Lower lobe of right lung (tissue), 2 donors: ENCODE measurements around the gene SEC22A. TPM values are rescaled to one million over a fixed set of nuclear protein-coding genes. Genes with fewer than 3 reads are reported as not detected.

Experiments
- ATAC-seq, 2 donors: fragments of 200-7000 bp; cut with Tn5 transposase; one replicate each; pipeline ENCODE4 v1.9.1; 2020 to 2022; ENCODE audit warnings: mild to moderate bottlenecking in 2 of 2, moderate library complexity in 2 of 2
- DNase-seq: peaks from one replicate; pipeline ENCODE4 v3.0.0-alpha.2; 2020
- H3K27ac ChIP-seq: fragments of 200-600 bp; one replicate; pipeline ENCODE4 v1.8.0; 2022
- H3K27me3 ChIP-seq: fragments of 200-600 bp; one replicate; pipeline ENCODE4 v1.8.0; 2022; ENCODE audit warnings: low read depth
- H3K36me3 ChIP-seq: fragments of 200-600 bp; one replicate; pipeline ENCODE4 v1.8.0; 2022; ENCODE audit warnings: mild to moderate bottlenecking
- H3K4me1 ChIP-seq: fragments of 200-600 bp; one replicate; pipeline ENCODE4 v1.8.0; 2022
- H3K4me3 ChIP-seq: fragments of 200-600 bp; one replicate; pipeline ENCODE4 v1.8.0; 2022; ENCODE audit warnings: mild to moderate bottlenecking
- H3K9me3 ChIP-seq: fragments of 200-600 bp; one replicate; pipeline ENCODE4 v1.8.0; 2022
- intact Hi-C: fragments of 100-400 bp; cut with DNase I; formaldehyde crosslinking; loops from one replicate; pipeline ENCODE4 v1.11.0; 2022
- total RNA-seq: library from RNA; stranded (reverse); fragmentation: NEBNext Ultra II Directional; extraction: Animal tissue kit (Norgen Biotek cat#: 25700); gene quantifications from one replicate; pipeline ENCODE4 v1.2.1, GENCODE V29; 2021
- TF ChIP-seq, protein P1 (sequence below): fragments of 200-600 bp; IDR thresholded peaks from one replicate; pipeline ENCODE4 v1.8.0; 2022; ENCODE audit warnings: antibody characterized with exemption, mild to moderate bottlenecking
- donor health status: DM: no; HTN: yes; CAD: no; lungs with severe emphysema.

The SEC22A gene
- total RNA-seq, 1 donor from 2014 or later: 15.5 TPM

- H3K27ac ChIP-seq: no peak overlapping the region
- intact Hi-C loops: no loop called here
- no peak overlapping the region for H3K4me3 ChIP-seq
- H3K36me3 ChIP-seq: no peaks in the 10 kb centered on the region
- DNase-seq (no peak), ATAC-seq (no peak)
- no peaks in the 10 kb centered on the region for H3K27me3 ChIP-seq
- H3K9me3 ChIP-seq: no peaks in the 10 kb centered on the region
- TF ChIP-seq, protein P1, sequence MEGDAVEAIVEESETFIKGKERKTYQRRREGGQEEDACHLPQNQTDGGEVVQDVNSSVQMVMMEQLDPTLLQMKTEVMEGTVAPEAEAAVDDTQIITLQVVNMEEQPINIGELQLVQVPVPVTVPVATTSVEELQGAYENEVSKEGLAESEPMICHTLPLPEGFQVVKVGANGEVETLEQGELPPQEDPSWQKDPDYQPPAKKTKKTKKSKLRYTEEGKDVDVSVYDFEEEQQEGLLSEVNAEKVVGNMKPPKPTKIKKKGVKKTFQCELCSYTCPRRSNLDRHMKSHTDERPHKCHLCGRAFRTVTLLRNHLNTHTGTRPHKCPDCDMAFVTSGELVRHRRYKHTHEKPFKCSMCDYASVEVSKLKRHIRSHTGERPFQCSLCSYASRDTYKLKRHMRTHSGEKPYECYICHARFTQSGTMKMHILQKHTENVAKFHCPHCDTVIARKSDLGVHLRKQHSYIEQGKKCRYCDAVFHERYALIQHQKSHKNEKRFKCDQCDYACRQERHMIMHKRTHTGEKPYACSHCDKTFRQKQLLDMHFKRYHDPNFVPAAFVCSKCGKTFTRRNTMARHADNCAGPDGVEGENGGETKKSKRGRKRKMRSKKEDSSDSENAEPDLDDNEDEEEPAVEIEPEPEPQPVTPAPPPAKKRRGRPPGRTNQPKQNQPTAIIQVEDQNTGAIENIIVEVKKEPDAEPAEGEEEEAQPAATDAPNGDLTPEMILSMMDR: no peak
- no peaks in the 10 kb centered on the region for H3K4me1 ChIP-seq
Observed at GRCh38 chr3:123290962-123291361, 89.2 kb downstream of the SEC22A start.

GRCh38 chr3:123291404-123291803 lies 89.7 kb downstream of the SEC22A start:
- no peaks in the 10 kb centered on the region for H3K9me3 ChIP-seq
- no peaks in the 10 kb centered on the region for H3K27me3 ChIP-seq
- H3K27ac ChIP-seq: no peak overlapping the region
- no peak for ATAC-seq
- no peak overlapping the region for H3K4me3 ChIP-seq
- no peak for DNase-seq
- H3K4me1 ChIP-seq: no peaks in the 10 kb centered on the region
- H3K36me3 ChIP-seq: no peaks in the 10 kb centered on the region
- intact Hi-C loops: no loop called here
- TF ChIP-seq, protein P1: no peak

DNA sequence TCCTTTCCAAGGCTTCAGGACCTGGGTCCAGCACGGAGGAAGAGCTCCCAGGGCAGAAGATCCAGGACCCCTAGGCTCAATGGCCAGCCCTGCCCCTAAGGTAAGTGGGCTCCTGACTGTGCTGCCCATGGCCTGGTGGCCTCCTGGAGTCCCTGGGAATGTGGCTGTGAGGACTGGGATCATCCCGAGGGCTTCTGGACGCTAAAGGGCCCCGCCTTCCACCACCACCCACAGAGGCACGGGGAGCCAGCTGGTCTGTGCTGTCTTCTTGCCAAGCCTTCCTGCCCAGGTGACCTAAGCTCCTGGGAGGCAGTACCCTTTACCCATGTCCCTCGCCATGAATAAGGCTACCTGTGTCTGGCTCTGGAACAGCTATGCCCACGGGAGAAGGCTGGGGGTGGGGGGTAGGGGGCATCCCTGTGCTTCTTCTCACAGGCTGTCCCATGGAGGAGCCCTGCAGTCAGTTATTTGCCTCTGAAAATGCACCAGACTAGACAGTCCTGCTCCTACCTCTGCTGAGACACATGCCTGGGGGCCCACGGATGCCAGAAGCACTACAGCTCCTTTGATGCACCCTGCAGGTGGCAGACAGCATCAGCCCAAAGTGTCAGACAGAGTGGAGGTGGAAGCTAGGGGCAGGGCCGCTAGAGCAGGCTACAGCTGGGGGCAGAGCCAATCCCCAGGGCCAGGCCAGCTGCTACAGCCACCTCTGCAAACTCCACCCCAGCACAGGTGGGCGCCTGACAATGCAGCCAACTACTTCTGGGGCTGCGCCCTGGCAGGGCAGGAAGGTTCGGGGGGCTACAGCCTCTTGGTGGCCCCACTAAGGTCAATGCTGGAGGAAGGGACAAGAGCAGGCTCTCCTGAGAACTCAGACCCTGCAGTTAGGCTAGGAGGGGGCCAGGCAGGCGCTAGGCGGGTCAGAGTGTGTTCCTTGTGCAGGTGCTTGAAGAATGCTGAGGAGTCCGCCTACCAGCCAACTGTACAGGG lies 90.9 kb downstream of the SEC22A start:
- H3K27me3 ChIP-seq: no peaks in the 10 kb centered on the region
- H3K4me3 ChIP-seq: no peak overlapping the region
- no peak for ATAC-seq
- intact Hi-C loops: no loop called here
- TF ChIP-seq, protein P1: no peak
- no peaks in the 10 kb centered on the region for H3K9me3 ChIP-seq
- H3K27ac ChIP-seq: no peak overlapping the region
- no peaks in the 10 kb centered on the region for H3K36me3 ChIP-seq
- no peaks in the 10 kb centered on the region for H3K4me1 ChIP-seq
- no peak for DNase-seq

GRCh38 chr3:123294296-123294938 lies 92.7 kb downstream of the SEC22A start:
- intact Hi-C loops: no loop called here
- DNase-seq: no peak
- H3K36me3 ChIP-seq: no peaks in the 10 kb centered on the region

GRCh38 chr3:123295171-123295900 lies 93.6 kb downstream of the SEC22A start:
- Histone ChIP-seq H3K9me3 (no peaks in the 10 kb centered on the region), H3K27ac (no peak overlapping the region), H3K4me1 (no peaks in the 10 kb centered on the region), H3K36me3 (no peaks in the 10 kb centered on the region), H3K4me3 (no peak overlapping the region), H3K27me3 (no peaks in the 10 kb centered on the region)
- TF ChIP-seq, protein P1: no peak
- intact Hi-C loops: no loop called here
- no peak for ATAC-seq
- DNase-seq: no peak

More at GRCh38 chr3:123294296-123294938, 92.7 kb downstream of the SEC22A start:
- Histone ChIP-seq H3K27ac (no peak overlapping the region), H3K4me1 (no peaks in the 10 kb centered on the region), H3K9me3 (no peaks in the 10 kb centered on the region), H3K27me3 (no peaks in the 10 kb centered on the region), H3K4me3 (no peak overlapping the region)
- TF ChIP-seq, protein P1: no peak
- no peak for ATAC-seq
